Type B pancreatic cell (in vitro differentiated cells): ENCODE results near the gene BBS5. TPM values are rescaled to one million over a fixed set of nuclear protein-coding genes. Genes with fewer than 3 reads are reported as not detected.

Source experiments
- DNase-seq: peaks from one replicate; pipeline ENCODE4 v3.0.0; 2021; ENCODE audit warnings: mixed read lengths; ENCODE audit not compliant: unreplicated experiment; ENCODE audit errors: extremely low spot score
- H3K27ac Mint-ChIP-seq: 2 replicates; pipeline ENCODE4 v1.8.0; 2021; ENCODE audit warnings: mild to moderate bottlenecking, mixed read lengths
- H3K27me3 Mint-ChIP-seq: 2 replicates; pipeline ENCODE4 v1.8.0; 2021; ENCODE audit warnings: mixed read lengths
- H3K36me3 Mint-ChIP-seq: 2 replicates; pipeline ENCODE4 v1.8.0; 2021; ENCODE audit warnings: mixed read lengths
- H3K4me1 Mint-ChIP-seq: one replicate; pipeline ENCODE4 v1.8.0; 2021; ENCODE audit warnings: mixed read lengths; ENCODE audit not compliant: unreplicated experiment
- H3K4me3 Mint-ChIP-seq: 2 replicates; pipeline ENCODE4 v1.8.0; 2021; ENCODE audit warnings: mild to moderate bottlenecking, mixed read lengths
- H3K9me3 Mint-ChIP-seq: 2 replicates; pipeline ENCODE4 v1.8.0; 2021; ENCODE audit warnings: mixed read lengths
- total RNA-seq: library from RNA; stranded (reverse); gene quantifications from 2 replicates; pipeline ENCODE4 v1.2.1, GENCODE V29; 2021; ENCODE audit warnings: low replicate concordance
- TF ChIP-seq, protein P1 (sequence below): fragments of 200-600 bp; sonication (generic); conservative IDR thresholded peaks from 2 replicates; pipeline ENCODE4 v1.5.0; 2021; ENCODE audit warnings: antibody characterized with exemption, mild to moderate bottlenecking

Gene BBS5
- total RNA-seq, 1 donor from 2014 or later, result 11.2 TPM

DNA sequence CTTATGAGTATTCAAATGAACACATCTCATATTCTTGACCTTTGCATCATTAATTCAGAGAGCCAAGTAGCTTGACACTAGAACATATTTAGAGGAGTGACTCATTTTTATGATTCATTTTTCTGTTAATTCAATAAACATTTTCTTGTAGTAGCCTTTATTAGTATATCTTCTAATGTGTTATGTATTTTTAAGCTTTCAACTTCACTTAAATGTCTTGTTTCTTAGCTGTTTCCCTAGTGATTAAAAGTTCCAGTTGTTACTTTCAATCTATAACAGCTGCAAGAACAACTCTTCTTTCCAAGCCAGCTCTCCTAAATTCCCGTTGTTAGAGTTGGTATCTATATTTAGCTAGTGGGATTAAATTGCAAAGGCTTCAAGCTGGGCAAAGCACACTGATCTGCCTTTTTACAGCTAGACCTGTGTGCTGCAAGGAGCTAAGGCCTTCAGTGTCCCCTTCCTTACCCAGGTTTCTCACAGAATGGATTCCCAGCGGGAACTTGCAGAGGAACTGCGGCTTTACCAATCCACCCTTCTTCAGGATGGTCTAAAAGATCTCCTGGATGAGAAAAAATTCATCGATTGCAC is 30.1 kb downstream of the BBS5 start, which contains the start of gene KLHL41:
Gene KLHL41 (plus strand): TSS at position 405 of the 588 bp plus-strand sequence. CDS start 77 bp downstream, at position 482.
- TF ChIP-seq, protein P1, sequence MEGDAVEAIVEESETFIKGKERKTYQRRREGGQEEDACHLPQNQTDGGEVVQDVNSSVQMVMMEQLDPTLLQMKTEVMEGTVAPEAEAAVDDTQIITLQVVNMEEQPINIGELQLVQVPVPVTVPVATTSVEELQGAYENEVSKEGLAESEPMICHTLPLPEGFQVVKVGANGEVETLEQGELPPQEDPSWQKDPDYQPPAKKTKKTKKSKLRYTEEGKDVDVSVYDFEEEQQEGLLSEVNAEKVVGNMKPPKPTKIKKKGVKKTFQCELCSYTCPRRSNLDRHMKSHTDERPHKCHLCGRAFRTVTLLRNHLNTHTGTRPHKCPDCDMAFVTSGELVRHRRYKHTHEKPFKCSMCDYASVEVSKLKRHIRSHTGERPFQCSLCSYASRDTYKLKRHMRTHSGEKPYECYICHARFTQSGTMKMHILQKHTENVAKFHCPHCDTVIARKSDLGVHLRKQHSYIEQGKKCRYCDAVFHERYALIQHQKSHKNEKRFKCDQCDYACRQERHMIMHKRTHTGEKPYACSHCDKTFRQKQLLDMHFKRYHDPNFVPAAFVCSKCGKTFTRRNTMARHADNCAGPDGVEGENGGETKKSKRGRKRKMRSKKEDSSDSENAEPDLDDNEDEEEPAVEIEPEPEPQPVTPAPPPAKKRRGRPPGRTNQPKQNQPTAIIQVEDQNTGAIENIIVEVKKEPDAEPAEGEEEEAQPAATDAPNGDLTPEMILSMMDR, result no peak
- peaks cover 13% of the 10 kb centered on the region for H3K4me1 Mint-ChIP-seq
- H3K27me3 Mint-ChIP-seq, result no peaks in the 10 kb centered on the region
- peaks cover 1% of the 10 kb centered on the region for H3K36me3 Mint-ChIP-seq
- peaks cover 4% of the 10 kb centered on the region for H3K9me3 Mint-ChIP-seq
- no peak within 1 kb of the TSS for H3K4me3 Mint-ChIP-seq
- H3K27ac Mint-ChIP-seq, result no peak within 1 kb of the TSS
- no peak for DNase-seq

DNA sequence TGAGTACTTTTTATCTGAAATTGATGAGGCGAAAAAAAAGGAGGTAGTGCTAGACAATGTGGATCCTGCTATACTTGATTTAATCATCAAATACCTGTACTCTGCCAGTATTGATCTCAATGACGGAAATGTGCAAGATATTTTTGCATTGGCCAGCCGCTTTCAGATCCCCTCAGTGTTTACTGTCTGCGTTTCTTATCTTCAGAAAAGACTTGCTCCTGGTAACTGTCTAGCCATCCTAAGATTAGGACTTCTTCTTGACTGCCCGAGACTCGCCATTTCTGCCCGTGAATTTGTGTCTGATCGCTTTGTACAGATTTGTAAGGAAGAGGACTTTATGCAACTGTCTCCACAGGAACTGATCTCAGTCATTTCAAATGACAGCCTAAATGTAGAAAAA is 30.7 kb downstream of the BBS5 start:
- no peak overlapping the region for H3K27ac Mint-ChIP-seq
- peaks cover 4% of the 10 kb centered on the region for H3K9me3 Mint-ChIP-seq
- TF ChIP-seq, protein P1, result no peak
- no peak overlapping the region for H3K4me3 Mint-ChIP-seq
- no peaks in the 10 kb centered on the region for H3K27me3 Mint-ChIP-seq
- DNase-seq, result no peak
- peaks cover 13% of the 10 kb centered on the region for H3K4me1 Mint-ChIP-seq
- H3K36me3 Mint-ChIP-seq, result no peaks in the 10 kb centered on the region

DNA sequence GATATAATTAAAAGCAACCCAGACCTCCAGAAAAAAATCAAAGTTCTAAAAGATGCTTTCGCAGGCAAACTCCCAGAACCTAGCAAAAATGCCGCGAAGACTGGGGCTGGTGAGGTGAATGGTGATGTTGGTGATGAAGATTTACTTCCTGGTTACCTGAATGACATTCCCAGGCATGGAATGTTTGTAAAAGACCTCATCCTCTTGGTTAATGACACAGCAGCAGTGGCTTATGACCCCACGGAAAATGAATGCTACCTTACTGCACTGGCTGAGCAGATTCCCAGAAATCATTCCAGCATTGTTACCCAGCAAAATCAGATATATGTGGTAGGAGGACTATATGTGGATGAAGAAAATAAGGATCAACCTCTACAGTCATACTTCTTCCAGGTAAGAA is 31.2 kb downstream of the BBS5 start:
- no peak overlapping the region for H3K27ac Mint-ChIP-seq
- no peak overlapping the region for H3K4me3 Mint-ChIP-seq
- peaks cover 13% of the 10 kb centered on the region for H3K4me1 Mint-ChIP-seq
- H3K36me3 Mint-ChIP-seq, result no peaks in the 10 kb centered on the region
- H3K9me3 Mint-ChIP-seq, result peaks cover 4% of the 10 kb centered on the region
- TF ChIP-seq, protein P1, result no peak
- no peak for DNase-seq
- H3K27me3 Mint-ChIP-seq, result no peaks in the 10 kb centered on the region

DNA sequence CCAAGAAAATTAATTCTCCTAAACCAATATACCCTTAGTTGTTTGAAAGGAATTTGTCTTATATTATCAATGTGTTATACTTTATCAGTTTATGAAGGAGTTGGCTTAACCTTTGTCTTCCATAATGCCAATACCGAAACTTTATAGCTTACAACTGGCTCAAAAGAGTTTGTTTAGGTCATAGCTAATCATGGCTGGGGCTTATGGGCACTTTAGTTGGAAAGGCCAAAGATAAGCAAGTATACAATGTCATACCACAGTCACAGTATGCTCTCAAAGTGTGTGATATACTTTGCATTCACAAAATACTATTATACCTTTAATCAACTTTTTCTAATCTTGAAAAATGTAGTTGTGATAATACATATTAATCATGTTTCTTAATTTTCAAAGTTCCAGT is 32.5 kb downstream of the BBS5 start:
- H3K4me1 Mint-ChIP-seq, result peaks cover 13% of the 10 kb centered on the region
- DNase-seq, result no peak
- TF ChIP-seq, protein P1, result no peak
- H3K9me3 Mint-ChIP-seq, result peaks cover 4% of the 10 kb centered on the region
- no peak overlapping the region for H3K27ac Mint-ChIP-seq
- no peaks in the 10 kb centered on the region for H3K36me3 Mint-ChIP-seq
- no peak overlapping the region for H3K4me3 Mint-ChIP-seq
- H3K27me3 Mint-ChIP-seq, result no peaks in the 10 kb centered on the region

DNA sequence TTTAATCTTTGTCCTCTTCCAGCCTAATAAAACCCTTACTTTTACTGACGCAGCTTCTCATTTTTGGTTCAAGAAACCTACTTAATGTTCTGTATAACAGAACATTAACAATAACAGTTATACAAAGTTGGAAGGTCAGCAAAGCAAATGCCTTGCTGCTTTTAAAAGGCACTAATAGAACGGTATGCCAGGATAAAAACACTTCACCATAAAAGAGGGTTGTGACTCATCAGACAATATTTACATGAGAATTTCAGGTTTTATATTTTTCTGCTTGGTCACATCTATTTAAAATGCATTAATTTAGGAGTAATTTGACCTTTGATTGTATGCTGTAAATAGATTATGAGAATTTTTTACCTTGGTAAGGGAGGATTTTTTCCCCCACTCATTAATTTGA is 33.2 kb downstream of the BBS5 start:
- peaks cover 13% of the 10 kb centered on the region for H3K4me1 Mint-ChIP-seq

More for the DNA sequence above, 33.2 kb downstream of the BBS5 start:
- Mint-ChIP-seq H3K9me3 (peaks cover 4% of the 10 kb centered on the region), H3K4me3 (no peak overlapping the region), H3K36me3 (no peaks in the 10 kb centered on the region), H3K27ac (no peak overlapping the region), H3K27me3 (no peaks in the 10 kb centered on the region)
- DNase-seq, result no peak
- TF ChIP-seq, protein P1, result no peak
